Measurements from ENCODE around the gene CTPS1. TPM values are rescaled to one million over a fixed set of nuclear protein-coding genes. Genes with fewer than 3 reads are reported as not detected.

Gene CTPS1
- 68.9 and 81.5 TPM in 2 replicates for total RNA-seq (2014; rRNA removed; shearing (Covaris generic))

- peak; percentile 93 for DNase-seq (ENCODE audit: low spot score)
- in situ Hi-C loops (cut with HindIII; ENCODE audit: low sequenced_read_pairs), result no loop called here
Measured at GRCh38 chr1:40979241-40980067, at the start of gene CTPS1. TSS of gene CTPS1 (plus strand) at chr1:40979696. CDS start at chr1:40983291, 3,595 bp downstream.

GRCh38 chr1:40930174-40930964, 49.1 kb upstream of the CTPS1 start:
- in situ Hi-C loops (cut with HindIII; ENCODE audit: low sequenced_read_pairs), result no loop called here

GRCh38 chr1:40931601-40932000, 47.9 kb upstream of the CTPS1 start:
- no peak for DNase-seq (ENCODE audit: low spot score)
- in situ Hi-C loops (cut with HindIII; ENCODE audit: low sequenced_read_pairs), result no loop called here

More at GRCh38 chr1:40930174-40930964, 49.1 kb upstream of the CTPS1 start:
- DNase-seq (ENCODE audit: low spot score), result peak; percentile 15

- in situ Hi-C loops (cut with HindIII; ENCODE audit: low sequenced_read_pairs), result no loop called here
- no peak for DNase-seq (ENCODE audit: low spot score)
Measured at GRCh38 chr1:40932006-40932405, 47.5 kb upstream of the CTPS1 start.

- DNase-seq (ENCODE audit: low spot score), result no peak
- in situ Hi-C loops (cut with HindIII; ENCODE audit: low sequenced_read_pairs), result no loop called here
Measured at GRCh38 chr1:40936931-40937339, 42.6 kb upstream of the CTPS1 start.

- DNase-seq (ENCODE audit: low spot score), result no peak
- in situ Hi-C loops (cut with HindIII; ENCODE audit: low sequenced_read_pairs), result no loop called here
Measured at GRCh38 chr1:40938393-40938792, 41.1 kb upstream of the CTPS1 start.

GRCh38 chr1:40939320-40940059, 40.0 kb upstream of the CTPS1 start:
- DNase-seq (ENCODE audit: low spot score), result no peak
- in situ Hi-C loops (cut with HindIII; ENCODE audit: low sequenced_read_pairs), result loop anchor here (10.0 kb wide), 1 partner anchor 155 kb away; the partner anchor contains the start of gene KCNQ4

- DNase-seq (ENCODE audit: low spot score), result no peak
- in situ Hi-C loops (cut with HindIII; ENCODE audit: low sequenced_read_pairs), result loop anchor here (10.0 kb wide), 1 partner anchor 160 kb away; the partner anchor contains the start of gene KCNQ4
Measured at GRCh38 chr1:40944326-40944725, 35.2 kb upstream of the CTPS1 start.

- DNase-seq (ENCODE audit: low spot score), result no peak
- in situ Hi-C loops (cut with HindIII; ENCODE audit: low sequenced_read_pairs), result loop anchor here (10.0 kb wide), 1 partner anchor 160 kb away; the partner anchor contains the start of gene KCNQ4
Measured at GRCh38 chr1:40944841-40945430, 34.6 kb upstream of the CTPS1 start.

- in situ Hi-C loops (cut with HindIII; ENCODE audit: low sequenced_read_pairs), result loop anchor here (10.0 kb wide), 1 partner anchor 161 kb away; the partner anchor contains the start of gene KCNQ4
- DNase-seq (ENCODE audit: low spot score), result no peak
Measured at GRCh38 chr1:40945491-40945973, 34.0 kb upstream of the CTPS1 start.

GRCh38 chr1:40948741-40949443, 30.6 kb upstream of the CTPS1 start:
- in situ Hi-C loops (cut with HindIII; ENCODE audit: low sequenced_read_pairs), result loop anchor here (10.0 kb wide), 1 partner anchor 164 kb away; the partner anchor contains the start of gene KCNQ4
- DNase-seq (ENCODE audit: low spot score), result no peak

GRCh38 chr1:40949563-40949962, 29.9 kb upstream of the CTPS1 start:
- in situ Hi-C loops (cut with HindIII; ENCODE audit: low sequenced_read_pairs), result loop anchor here (10.0 kb wide), 1 partner anchor 165 kb away; the partner anchor contains the start of gene KCNQ4

GRCh38 chr1:40951943-40952743, 27.4 kb upstream of the CTPS1 start:
- in situ Hi-C loops (cut with HindIII; ENCODE audit: low sequenced_read_pairs), result no loop called here

More at GRCh38 chr1:40949563-40949962, 29.9 kb upstream of the CTPS1 start:
- no peak for DNase-seq (ENCODE audit: low spot score)

GRCh38 chr1:40952744-40953315, 26.7 kb upstream of the CTPS1 start:
- no peak for DNase-seq (ENCODE audit: low spot score)
- in situ Hi-C loops (cut with HindIII; ENCODE audit: low sequenced_read_pairs), result no loop called here

More at GRCh38 chr1:40951943-40952743, 27.4 kb upstream of the CTPS1 start:
- DNase-seq (ENCODE audit: low spot score), result peak; percentile 81

- in situ Hi-C loops (cut with HindIII; ENCODE audit: low sequenced_read_pairs), result no loop called here
- no peak for DNase-seq (ENCODE audit: low spot score)
Measured at GRCh38 chr1:40954626-40955025, 24.9 kb upstream of the CTPS1 start.

- DNase-seq (ENCODE audit: low spot score), result no peak
- in situ Hi-C loops (cut with HindIII; ENCODE audit: low sequenced_read_pairs), result no loop called here
Measured at GRCh38 chr1:40955266-40955665, 24.2 kb upstream of the CTPS1 start.

GRCh38 chr1:40956407-40956806, 23.1 kb upstream of the CTPS1 start:
- no peak for DNase-seq (ENCODE audit: low spot score)
- in situ Hi-C loops (cut with HindIII; ENCODE audit: low sequenced_read_pairs), result no loop called here
